BJ (cell line): ENCODE measurements around the gene TP73. TPM values are rescaled to one million over a fixed set of nuclear protein-coding genes. Genes with fewer than 3 reads are reported as not detected.

ENCODE experiments used
- CTCF ChIA-PET: fragments of 350-600 bp; formaldehyde crosslinking; extraction: SDS; loops from one replicate; lab custom pipeline; 2021; ENCODE audit warnings: antibody characterized with exemption, inconsistent platforms; lab: Yijun Ruan, JAX
- POLR2A ChIA-PET: fragments of 300-600 bp; sonication (Branson Sonifier 250); formaldehyde crosslinking; extraction: SDS; loops from one replicate; lab custom pipeline; 2021; ENCODE audit warnings: antibody characterized with exemption; lab: Charles Lee
- DNase-seq: peaks from one replicate; pipeline ENCODE4 v3.0.0-alpha.2; 2011; ENCODE audit warnings: low read depth
- H3K27me3 ChIP-seq: 2 replicates; pipeline ENCODE4 v1.6.0; 2011; ENCODE audit warnings: low read length; ENCODE audit not compliant: control insufficient read depth, insufficient read depth
- H3K36me3 ChIP-seq: 2 replicates; pipeline ENCODE4 v1.5.1; 2011; ENCODE audit warnings: low read length; ENCODE audit not compliant: control insufficient read depth, insufficient read depth
- H3K4me3 ChIP-seq: 2 replicates; pipeline ENCODE4 v1.5.1; 2011; ENCODE audit warnings: low read depth, mild to moderate bottlenecking, control low read depth, low read length
- polyA plus RNA-seq: library from polyadenylated mRNA; depleted of rRNA; stranded (reverse); fragments of >200 nt; gene quantifications from 2 replicates; pipeline ENCODE4 v1.2.3, GENCODE V29; 2011
- TF ChIP-seq, protein P1 (sequence below): IDR thresholded peaks from 2 replicates; pipeline ENCODE4 v1.5.1; 2011; ENCODE audit warnings: low read depth, mild to moderate bottlenecking, control low read depth, inconsistent platforms, low read length, moderate library complexity; ENCODE audit not compliant: insufficient read depth

Gene TP73
- polyA plus RNA-seq, 1 experiment = not detected

DNA sequence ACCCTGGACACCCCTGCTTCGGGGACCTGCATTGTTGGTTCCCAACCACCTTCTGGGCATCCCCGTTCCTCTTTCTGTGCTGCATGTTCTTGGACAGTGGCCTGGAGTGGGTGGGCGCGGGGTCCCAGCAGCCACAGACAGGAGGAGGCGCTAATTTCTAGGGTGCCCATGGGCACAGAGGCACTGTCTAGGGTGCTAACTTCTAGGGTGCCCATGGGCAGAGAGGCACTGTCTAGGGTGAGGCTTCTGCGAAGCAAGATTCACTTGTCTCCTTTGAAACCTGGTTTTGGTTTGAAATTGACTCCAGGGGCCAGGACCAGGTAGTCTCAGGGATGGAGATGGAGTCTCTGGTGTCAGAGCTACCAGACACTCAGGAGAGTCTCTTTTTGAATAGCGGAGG, 40.2 kb upstream of the TP73 start:
- ChIA-PET CTCF (no interaction called here), POLR2A (no interaction called here)
- TF ChIP-seq, protein P1, sequence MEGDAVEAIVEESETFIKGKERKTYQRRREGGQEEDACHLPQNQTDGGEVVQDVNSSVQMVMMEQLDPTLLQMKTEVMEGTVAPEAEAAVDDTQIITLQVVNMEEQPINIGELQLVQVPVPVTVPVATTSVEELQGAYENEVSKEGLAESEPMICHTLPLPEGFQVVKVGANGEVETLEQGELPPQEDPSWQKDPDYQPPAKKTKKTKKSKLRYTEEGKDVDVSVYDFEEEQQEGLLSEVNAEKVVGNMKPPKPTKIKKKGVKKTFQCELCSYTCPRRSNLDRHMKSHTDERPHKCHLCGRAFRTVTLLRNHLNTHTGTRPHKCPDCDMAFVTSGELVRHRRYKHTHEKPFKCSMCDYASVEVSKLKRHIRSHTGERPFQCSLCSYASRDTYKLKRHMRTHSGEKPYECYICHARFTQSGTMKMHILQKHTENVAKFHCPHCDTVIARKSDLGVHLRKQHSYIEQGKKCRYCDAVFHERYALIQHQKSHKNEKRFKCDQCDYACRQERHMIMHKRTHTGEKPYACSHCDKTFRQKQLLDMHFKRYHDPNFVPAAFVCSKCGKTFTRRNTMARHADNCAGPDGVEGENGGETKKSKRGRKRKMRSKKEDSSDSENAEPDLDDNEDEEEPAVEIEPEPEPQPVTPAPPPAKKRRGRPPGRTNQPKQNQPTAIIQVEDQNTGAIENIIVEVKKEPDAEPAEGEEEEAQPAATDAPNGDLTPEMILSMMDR = no peak
- H3K4me3 ChIP-seq = no peak overlapping the region
- DNase-seq = no peak
- no peaks in the 10 kb centered on the region for H3K36me3 ChIP-seq
- H3K27me3 ChIP-seq = peaks cover 11% of the 10 kb centered on the region

- ChIA-PET POLR2A (no interaction called here), CTCF (interaction anchor here (0.7 to 2.5 kb wide), 12 partner anchors 11 to 162 kb away, joined by 3 to 25 read pairs (median 4); no protein-coding TSS in a partner anchor)
- peaks cover 3% of the 10 kb centered on the region for H3K27me3 ChIP-seq
- DNase-seq = no peak
- H3K4me3 ChIP-seq = no peak overlapping the region
- no peaks in the 10 kb centered on the region for H3K36me3 ChIP-seq
- TF ChIP-seq, protein P1 = peak; percentile 79
Measured at GRCh38 chr1:3614755-3615742, 37.3 kb upstream of the TP73 start.

GRCh38 chr1:3616861-3617260, 35.5 kb upstream of the TP73 start:
- Histone ChIP-seq H3K36me3 (no peaks in the 10 kb centered on the region), H3K27me3 (no peaks in the 10 kb centered on the region), H3K4me3 (no peak overlapping the region)
- DNase-seq = no peak
- CTCF ChIA-PET = interaction anchor here (1.2 to 1.4 kb wide), 5 partner anchors 17 to 164 kb away, joined by 3 to 10 read pairs (median 5); no protein-coding TSS in a partner anchor
- TF ChIP-seq, protein P1 = no peak
- POLR2A ChIA-PET = no interaction called here

GRCh38 chr1:3617806-3618345, 34.4 kb upstream of the TP73 start:
- no peaks in the 10 kb centered on the region for H3K27me3 ChIP-seq
- no peak for DNase-seq
- ChIA-PET CTCF (interaction anchor here (0.9 to 6.7 kb wide), 9 partner anchors 18 to 165 kb away, joined by 3 to 147 read pairs (median 7); no protein-coding TSS in a partner anchor), POLR2A (no interaction called here)
- H3K4me3 ChIP-seq = no peak overlapping the region
- TF ChIP-seq, protein P1 = no peak
- H3K36me3 ChIP-seq = peaks cover 2% of the 10 kb centered on the region; the same call in 1 of the 2 replicates

DNA sequence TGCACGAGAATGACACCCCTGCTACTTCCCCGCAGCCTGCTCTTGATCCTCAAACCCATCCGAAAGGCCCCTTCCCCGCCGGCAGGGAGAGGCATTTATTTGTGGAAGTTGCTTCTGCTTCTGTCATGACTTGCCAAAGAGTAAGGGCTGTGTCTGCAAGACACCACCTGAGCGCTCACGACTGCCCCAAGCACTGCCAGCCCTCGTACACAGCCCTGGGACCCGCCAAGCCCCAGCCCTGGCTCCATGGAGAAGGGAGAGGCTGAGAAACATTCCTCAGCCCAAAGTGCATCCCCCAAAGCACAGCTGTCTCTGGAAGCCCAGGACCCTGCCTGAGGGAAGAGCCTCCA, 33.8 kb upstream of the TP73 start:
- DNase-seq = no peak
- Histone ChIP-seq H3K4me3 (no peak overlapping the region), H3K27me3 (no peaks in the 10 kb centered on the region), H3K36me3 (peaks cover 2% of the 10 kb centered on the region; the same call in 1 of the 2 replicates)
- ChIA-PET POLR2A (no interaction called here), CTCF (interaction anchor here (0.7 to 6.7 kb wide), 38 partner anchors 11 to 179 kb away, joined by 3 to 147 read pairs (median 4); partner anchors contain the start of gene ARHGEF16)
- TF ChIP-seq, protein P1 = no peak
